HUES6 (cell line): ENCODE measurements around the gene KCNJ6.
A peak's percentile ranks its signal among the peaks of the same experiment; 100 is the strongest.
"Not testable (repeated sequence)": the region's sequence is repeated elsewhere in the genome, so short reads cannot be mapped to it uniquely, and the experiment has no call there.

Experiments used
- H3K27ac ChIP-seq: 2 replicates; pipeline ENCODE4 v1.7.0; 2013; ENCODE audit warnings: low read depth, mild to moderate bottlenecking, low read length, inconsistent platforms
- H3K27me3 ChIP-seq: 2 replicates; pipeline ENCODE4 v1.6.1; 2013; ENCODE audit warnings: low read length; ENCODE audit not compliant: control insufficient read depth, insufficient read depth
- H3K36me3 ChIP-seq: 2 replicates; pipeline ENCODE4 v1.6.1; 2013; ENCODE audit warnings: low read length; ENCODE audit not compliant: control insufficient read depth, insufficient read depth
- H3K4me1 ChIP-seq: 2 replicates; pipeline ENCODE4 v1.6.1; 2013; ENCODE audit warnings: low read length; ENCODE audit not compliant: control insufficient read depth, insufficient read depth
- H3K4me3 ChIP-seq: 2 replicates; pipeline ENCODE4 v1.5.1; 2013; ENCODE audit warnings: low read depth, low read length
- H3K9ac ChIP-seq: one replicate; pipeline ENCODE4 v1.6.1; 2013; ENCODE audit warnings: mild to moderate bottlenecking, low read length
- H3K9me3 ChIP-seq: 2 replicates; pipeline ENCODE4 v1.6.1; 2013; ENCODE audit warnings: low read depth, low read length; ENCODE audit not compliant: control insufficient read depth, insufficient read depth

Gene KCNJ6

GRCh38 chr21:37936010-37936785 lies 19.9 kb upstream of the KCNJ6 start:
- H3K9me3 ChIP-seq, result peaks cover 9% of the 10 kb centered on the region
- no peaks in the 10 kb centered on the region for H3K4me1 ChIP-seq
- H3K36me3 ChIP-seq, result no peaks in the 10 kb centered on the region
- H3K4me3 ChIP-seq, result no peak overlapping the region
- H3K9ac ChIP-seq, result no peak overlapping the region
- no peaks in the 10 kb centered on the region for H3K27me3 ChIP-seq
- no peak overlapping the region for H3K27ac ChIP-seq

DNA sequence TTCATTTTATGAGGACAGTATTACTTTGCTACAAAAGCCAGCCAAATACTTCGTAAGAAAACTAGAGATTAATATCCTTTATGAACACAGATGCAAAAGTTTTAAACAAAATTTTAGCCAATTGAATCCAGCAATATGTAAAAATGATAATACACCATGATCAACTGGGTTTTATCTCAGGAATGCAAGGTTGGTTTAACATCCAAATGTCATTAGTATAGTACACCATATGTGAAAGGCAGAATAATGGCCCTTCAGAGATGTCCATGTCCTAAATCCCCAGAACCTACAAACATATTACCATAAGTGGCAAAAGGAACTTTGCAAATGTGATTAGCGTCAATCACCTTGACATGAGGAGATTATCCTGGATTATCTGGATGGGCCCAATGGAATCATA lies 16.7 kb upstream of the KCNJ6 start:
- Histone ChIP-seq H3K27me3 (no peaks in the 10 kb centered on the region), H3K9me3 (peaks cover 7% of the 10 kb centered on the region), H3K4me3 (no peak overlapping the region), H3K4me1 (no peaks in the 10 kb centered on the region), H3K9ac (no peak overlapping the region), H3K36me3 (no peaks in the 10 kb centered on the region), H3K27ac (no peak overlapping the region)

DNA sequence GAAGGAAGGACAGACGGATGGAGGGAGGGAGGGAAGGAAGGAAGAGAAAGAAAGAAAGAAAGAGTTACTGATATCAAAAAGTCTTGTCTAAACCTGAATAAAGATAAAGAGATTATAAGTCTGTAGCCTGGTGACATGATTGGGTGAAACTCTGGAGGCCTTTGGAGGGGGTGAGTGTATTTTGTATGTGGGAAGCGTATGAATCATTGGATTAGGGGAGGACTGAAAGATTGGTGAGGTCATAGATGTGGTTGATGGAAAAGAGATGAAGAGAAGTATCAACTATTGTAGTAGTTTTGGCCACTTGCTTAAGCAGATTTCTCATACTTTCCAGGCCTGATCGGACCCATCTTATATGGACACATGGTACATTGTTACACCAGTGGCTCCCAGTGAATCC lies 11.5 kb upstream of the KCNJ6 start:
- Histone ChIP-seq H3K36me3 (no peaks in the 10 kb centered on the region), H3K27ac (no peak overlapping the region), H3K9me3 (peaks cover under 1% of the 10 kb centered on the region; the same call in 1 of the 2 replicates), H3K9ac (no peak overlapping the region), H3K27me3 (no peaks in the 10 kb centered on the region), H3K4me1 (no peaks in the 10 kb centered on the region), H3K4me3 (no peak overlapping the region)

DNA sequence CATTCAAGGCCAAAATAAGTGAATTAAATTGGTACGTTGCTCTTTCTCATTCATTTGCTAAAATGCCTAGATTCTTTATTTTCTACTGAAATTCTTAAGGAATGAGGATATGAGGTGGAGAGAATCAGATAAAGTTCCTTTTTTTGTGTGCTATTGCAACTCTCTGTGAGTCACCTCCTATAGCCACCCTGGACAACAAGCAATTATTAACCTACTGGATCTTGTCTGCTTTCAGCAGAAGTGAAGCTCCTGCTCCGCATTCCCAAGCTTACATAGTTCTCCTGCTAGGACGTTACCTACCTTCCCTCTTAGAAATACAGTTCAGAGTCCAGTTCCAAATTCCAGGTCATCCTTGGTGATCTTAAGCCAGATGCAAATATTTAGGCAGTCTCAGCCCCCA lies 4.8 kb upstream of the KCNJ6 start:
- H3K4me1 ChIP-seq, result peaks cover 11% of the 10 kb centered on the region; the same call in 1 of the 2 replicates
- H3K9me3 ChIP-seq, result no peaks in the 10 kb centered on the region
- no peak overlapping the region for H3K9ac ChIP-seq
- H3K27ac ChIP-seq, result no peak overlapping the region
- H3K36me3 ChIP-seq, result no peaks in the 10 kb centered on the region
- no peak overlapping the region for H3K4me3 ChIP-seq
- H3K27me3 ChIP-seq, result peaks cover 4% of the 10 kb centered on the region

GRCh38 chr21:37920302-37920701 lies 4.0 kb upstream of the KCNJ6 start:
- Histone ChIP-seq H3K4me1 (peaks cover 15% of the 10 kb centered on the region; the same call in 1 of the 2 replicates), H3K27me3 (peaks cover 12% of the 10 kb centered on the region)
- H3K4me3 ChIP-seq, H3K36me3 ChIP-seq, H3K9ac ChIP-seq, H3K27ac ChIP-seq, H3K9me3 ChIP-seq: not testable (repeated sequence)

GRCh38 chr21:37917612-37918011 lies 1.4 kb upstream of the KCNJ6 start:
- Histone ChIP-seq H3K9ac (no peak overlapping the region), H3K27ac (no peak overlapping the region), H3K4me1 (peaks cover 15% of the 10 kb centered on the region; the same call in 1 of the 2 replicates)

GRCh38 chr21:37915941-37916309 lies 332 bp downstream of the KCNJ6 start:
- H3K9ac ChIP-seq, result no peak overlapping the region
- no peaks in the 10 kb centered on the region for H3K36me3 ChIP-seq
- no peak overlapping the region for H3K27ac ChIP-seq

More at GRCh38 chr21:37917612-37918011, 1.4 kb upstream of the KCNJ6 start:
- no peaks in the 10 kb centered on the region for H3K36me3 ChIP-seq
- no peaks in the 10 kb centered on the region for H3K9me3 ChIP-seq
- H3K4me3 ChIP-seq, result no peak overlapping the region
- peaks cover 37% of the 10 kb centered on the region for H3K27me3 ChIP-seq

GRCh38 chr21:37915497-37915911 lies 753 bp downstream of the KCNJ6 start:
- no peaks in the 10 kb centered on the region for H3K36me3 ChIP-seq
- H3K9ac ChIP-seq, result no peak overlapping the region
- peaks cover 50% of the 10 kb centered on the region for H3K27me3 ChIP-seq
- no peaks in the 10 kb centered on the region for H3K9me3 ChIP-seq
- H3K4me1 ChIP-seq, result peaks cover 7% of the 10 kb centered on the region; the same call in 1 of the 2 replicates
- no peak overlapping the region for H3K27ac ChIP-seq
- peak overlapping the region; percentile 83 for H3K4me3 ChIP-seq

More at GRCh38 chr21:37915941-37916309, 332 bp downstream of the KCNJ6 start:
- Histone ChIP-seq H3K4me1 (peaks cover 8% of the 10 kb centered on the region; the same call in 1 of the 2 replicates), H3K9me3 (no peaks in the 10 kb centered on the region), H3K27me3 (peaks cover 50% of the 10 kb centered on the region), H3K4me3 (peak overlapping the region; percentile 83)

DNA sequence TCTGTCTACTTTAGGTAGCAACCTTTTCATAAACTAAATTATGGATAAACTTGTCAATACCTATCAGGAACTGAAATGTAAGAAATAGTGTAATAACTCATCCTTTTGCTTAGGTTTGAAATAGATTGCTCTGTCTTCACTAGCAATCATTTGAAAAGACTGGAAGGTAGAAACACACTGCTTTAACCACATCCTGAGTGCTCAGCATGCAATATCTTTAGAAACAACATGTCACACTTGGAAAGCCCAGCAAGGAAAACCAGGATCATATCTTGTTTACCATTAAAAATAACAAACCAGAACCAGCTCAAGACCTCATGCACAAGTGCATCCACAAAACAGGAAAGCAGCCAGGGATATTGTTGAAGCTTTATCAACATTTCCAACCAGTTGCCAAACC lies 3.6 kb downstream of the KCNJ6 start:
- Histone ChIP-seq H3K36me3 (no peaks in the 10 kb centered on the region), H3K4me1 (peaks cover 7% of the 10 kb centered on the region; the same call in 1 of the 2 replicates), H3K9ac (no peak overlapping the region), H3K4me3 (no peak overlapping the region), H3K27me3 (peaks cover 48% of the 10 kb centered on the region), H3K9me3 (no peaks in the 10 kb centered on the region), H3K27ac (no peak overlapping the region)

DNA sequence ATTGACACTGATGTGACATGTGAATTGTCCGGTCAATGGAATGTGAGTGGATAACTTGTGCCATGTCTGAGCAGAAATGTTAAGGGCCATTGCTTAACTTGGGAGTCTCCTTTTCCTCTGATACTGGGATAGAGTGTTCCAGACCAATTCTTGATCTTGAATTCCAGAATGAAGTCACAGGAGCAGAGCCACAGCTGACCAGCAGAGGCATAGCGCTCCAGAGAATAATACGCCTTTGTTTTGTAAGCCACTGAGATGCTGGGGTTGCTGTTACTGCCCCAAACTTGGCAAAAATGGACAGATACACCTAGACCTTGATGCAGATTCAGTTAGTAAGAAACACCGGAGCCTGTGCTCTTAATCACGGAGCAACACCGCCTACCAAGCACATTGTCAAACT lies 6.3 kb downstream of the KCNJ6 start:
- Histone ChIP-seq H3K27me3 (peaks cover 35% of the 10 kb centered on the region), H3K27ac (no peak overlapping the region), H3K36me3 (no peaks in the 10 kb centered on the region), H3K4me3 (no peak overlapping the region), H3K4me1 (no peaks in the 10 kb centered on the region), H3K9me3 (no peaks in the 10 kb centered on the region), H3K9ac (no peak overlapping the region)

DNA sequence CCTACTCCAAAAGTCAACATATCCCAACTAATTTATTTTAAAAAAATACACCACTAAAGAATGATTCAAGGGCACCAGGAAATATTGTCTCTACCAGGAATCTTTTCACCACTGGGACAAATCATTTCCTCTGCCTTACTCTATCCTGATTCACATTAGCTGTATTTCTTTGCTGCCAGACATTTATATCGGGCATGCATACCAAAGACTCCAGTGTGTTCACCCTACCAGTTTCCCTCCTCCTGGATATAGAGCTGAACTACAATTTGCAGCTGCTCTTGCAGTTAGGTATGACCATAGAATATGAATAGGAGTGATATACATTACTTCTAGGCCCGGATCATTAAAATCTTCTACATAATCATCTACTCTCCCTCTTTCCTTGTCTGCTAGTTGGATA lies 7.6 kb downstream of the KCNJ6 start:
- Histone ChIP-seq H3K4me1 (no peaks in the 10 kb centered on the region), H3K9me3 (no peaks in the 10 kb centered on the region), H3K27me3 (peaks cover 22% of the 10 kb centered on the region), H3K36me3 (no peaks in the 10 kb centered on the region), H3K27ac (no peak overlapping the region), H3K4me3 (no peak overlapping the region), H3K9ac (no peak overlapping the region)
